ENCODE measurements around the gene OGN.

Gene OGN

DNA sequence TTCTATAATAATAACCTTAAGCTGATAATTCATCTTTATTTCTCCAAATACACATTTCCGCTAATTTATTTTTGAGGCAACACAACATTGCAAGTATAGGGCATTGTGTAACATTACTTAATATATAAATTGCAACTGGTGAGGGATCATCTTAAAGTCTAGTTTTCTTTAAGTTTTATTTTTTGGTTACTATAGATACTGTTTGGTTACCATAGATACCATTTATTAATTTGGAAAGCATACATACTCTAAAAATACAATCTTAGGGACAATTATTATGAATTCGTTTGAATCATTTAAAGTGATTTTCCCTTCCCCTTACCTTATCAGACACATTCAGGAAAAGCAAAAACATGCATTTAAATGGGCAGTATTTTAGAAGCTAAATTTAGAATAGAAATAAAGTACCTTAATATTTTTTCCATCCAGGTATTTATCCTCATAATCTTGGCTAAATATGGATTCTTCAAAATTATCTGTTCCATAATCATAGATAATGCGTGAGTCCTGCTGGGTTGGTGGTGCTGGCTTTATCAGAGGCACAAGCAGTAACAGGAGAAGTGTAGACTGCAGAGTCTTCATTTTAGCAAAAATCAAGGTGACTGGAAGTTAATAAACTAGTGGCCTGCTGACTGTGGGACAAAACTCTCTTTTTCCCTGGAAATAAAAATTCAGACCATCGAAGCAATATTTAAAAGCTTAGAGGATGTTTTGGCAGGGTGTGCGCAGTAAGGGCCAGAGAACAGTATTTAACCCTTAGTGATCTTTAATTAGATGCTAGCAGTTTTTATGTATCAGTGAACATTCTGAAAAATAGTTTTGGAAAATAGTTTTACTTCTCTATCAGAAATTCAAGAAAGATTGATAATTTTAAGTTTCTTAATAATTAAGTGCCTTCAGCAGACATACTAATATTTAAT lies 1.3 kb downstream of the OGN start:
- DNase-seq (ENCODE audit: low spot score): no peak

DNA sequence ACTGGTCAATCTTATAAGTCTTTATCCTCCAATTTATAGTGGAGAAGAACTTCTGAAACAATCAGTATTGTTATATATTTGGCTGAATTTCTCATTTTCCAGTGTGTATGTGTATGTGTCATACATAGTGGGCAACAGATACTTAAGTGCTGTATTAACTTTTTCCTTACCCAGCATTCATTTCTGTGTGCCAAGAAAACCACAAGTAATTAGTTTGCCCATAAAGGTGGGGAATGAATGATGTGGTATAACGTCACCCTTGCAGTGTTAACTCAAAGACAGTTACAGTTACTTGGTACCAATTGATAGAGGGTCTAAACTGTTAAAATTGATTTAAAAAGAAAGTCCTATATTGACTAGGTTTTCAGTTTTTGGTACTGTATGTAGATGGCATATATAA lies 2.0 kb downstream of the OGN start:
- DNase-seq (ENCODE audit: low spot score): no peak

DNA sequence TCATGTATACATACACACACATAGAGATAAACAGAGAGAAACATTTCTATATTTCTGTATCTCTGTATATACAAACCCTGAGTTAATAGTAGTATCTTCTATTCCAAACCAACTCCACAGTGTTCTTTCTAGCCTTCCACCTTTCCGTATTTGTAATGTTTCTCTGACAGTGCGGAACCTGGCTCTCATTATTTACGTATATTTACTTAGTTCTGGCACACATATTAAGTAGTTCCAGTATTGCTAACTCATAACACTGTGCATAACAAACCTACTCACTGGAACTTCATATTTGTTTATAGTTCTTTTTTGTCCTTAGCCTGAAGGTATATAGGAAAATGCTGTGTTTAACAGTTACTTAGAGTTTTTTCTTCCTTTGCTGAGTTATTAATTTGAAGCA lies 6.5 kb downstream of the OGN start:
- DNase-seq (ENCODE audit: low spot score): no peak

DNA sequence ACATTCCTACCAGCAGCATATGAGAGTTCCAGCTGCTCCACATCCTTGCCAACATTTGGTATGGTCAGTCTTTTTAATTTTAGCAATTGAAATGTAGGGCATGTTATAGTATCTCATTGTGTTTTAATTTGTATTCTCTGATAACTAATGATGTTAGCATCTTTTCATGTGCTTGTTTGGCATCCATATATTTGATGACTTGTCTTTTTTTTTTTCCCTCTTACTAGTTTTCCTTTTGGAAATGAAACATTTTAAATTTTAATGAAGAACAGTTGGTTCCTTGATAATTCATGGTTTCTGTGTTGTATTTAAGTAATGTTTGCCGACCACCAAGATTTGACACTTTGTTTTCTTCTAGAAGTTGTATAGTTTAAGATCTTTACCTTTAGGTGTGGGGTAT lies 8.8 kb downstream of the OGN start:
- no peak for DNase-seq (ENCODE audit: low spot score)

DNA sequence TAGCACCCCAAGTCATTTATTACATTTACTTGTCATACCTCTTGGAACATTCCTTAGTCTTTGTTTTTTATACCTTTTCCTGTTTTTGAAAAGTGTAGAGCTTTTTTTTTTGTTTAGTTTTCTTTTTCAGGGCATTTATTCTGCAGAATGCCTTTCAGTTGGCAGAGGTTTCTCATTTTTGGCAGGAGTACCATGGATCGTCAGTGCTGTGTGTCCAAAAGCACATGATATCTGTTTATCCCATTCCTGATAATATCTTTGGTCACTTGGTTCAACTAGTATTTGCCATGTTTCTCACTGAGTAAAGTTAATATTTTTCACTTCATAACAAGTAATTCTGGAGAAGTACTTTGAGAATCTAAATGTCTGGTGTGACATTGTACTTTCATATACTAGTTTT lies 10.7 kb downstream of the OGN start:
- DNase-seq (ENCODE audit: low spot score): no peak

DNA sequence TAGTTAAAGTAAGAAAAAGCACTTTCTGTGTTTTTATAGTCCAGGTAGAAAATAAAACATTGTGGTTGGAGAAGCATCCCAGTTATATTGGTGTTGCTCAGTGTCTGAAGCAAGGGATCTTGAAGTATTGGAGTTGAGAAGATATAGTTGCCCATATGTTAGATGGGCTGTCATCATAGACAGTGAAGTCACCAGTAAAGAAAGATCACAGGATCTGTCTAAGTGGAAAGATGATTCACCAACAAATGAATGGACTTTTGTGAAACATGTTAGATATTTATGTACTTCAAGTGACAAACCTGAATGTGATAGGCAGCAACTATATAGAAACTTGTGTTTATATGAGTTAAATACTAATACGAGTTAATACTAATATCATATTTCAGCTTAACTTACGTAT lies 11.7 kb downstream of the OGN start:
- DNase-seq (ENCODE audit: low spot score): no peak

DNA sequence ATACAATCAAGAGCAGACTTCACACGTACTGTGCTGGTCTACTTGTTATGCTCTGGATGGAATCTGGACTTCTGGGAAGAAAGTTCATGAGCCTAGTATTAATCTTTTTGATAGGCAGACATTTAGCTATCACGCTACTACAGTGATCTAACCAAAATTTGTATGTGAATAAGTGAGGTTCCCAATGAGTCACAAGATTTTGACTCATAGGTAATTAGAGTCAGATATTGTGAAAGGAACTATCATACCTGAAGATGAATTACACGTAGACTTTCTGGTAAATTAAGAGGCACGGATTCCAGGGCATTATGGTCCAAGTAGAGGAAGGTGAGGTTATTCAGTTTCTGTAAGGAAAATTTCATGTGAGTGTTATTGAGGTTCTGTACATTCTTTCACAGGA lies 18.4 kb downstream of the OGN start:
- DNase-seq (ENCODE audit: low spot score): no peak

DNA sequence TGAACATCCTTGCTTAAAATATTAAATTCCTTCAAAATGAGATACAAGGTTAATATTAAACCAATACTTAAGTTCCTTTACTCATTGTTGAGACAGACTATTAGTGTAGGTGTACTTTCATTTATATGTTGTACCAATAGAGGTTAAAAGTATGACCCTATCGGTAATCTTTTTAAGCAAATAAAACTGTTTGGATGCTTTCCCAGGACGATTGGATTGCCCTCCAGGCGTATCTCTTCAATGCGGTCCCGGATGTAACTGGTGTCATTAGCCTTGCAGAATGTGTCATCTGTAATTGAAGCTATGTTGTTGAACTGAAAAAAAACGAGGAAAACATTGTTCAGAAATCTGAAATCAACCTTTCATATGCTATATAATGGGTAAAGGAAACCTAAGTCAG lies 18.9 kb downstream of the OGN start:
- no peak for DNase-seq (ENCODE audit: low spot score)

DNA sequence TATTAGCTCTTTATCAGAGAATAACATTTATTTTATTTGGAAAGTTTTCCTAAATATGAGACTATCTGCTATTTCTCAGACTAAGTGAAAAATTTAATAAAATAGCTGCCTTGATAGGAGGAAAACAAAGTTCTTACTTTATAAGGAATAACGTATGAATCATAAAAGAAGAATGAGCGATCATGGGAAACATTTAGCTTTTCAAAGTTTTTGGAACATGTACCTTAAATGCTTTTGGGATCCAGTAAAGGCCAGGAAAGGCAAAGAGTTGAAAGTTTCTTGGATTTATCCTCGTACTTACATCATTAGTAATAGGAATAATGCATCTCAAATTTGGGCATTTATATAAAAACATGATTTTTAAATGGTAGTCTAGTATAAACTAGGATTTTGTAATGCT lies 19.4 kb downstream of the OGN start:
- no peak for DNase-seq (ENCODE audit: low spot score)

DNA sequence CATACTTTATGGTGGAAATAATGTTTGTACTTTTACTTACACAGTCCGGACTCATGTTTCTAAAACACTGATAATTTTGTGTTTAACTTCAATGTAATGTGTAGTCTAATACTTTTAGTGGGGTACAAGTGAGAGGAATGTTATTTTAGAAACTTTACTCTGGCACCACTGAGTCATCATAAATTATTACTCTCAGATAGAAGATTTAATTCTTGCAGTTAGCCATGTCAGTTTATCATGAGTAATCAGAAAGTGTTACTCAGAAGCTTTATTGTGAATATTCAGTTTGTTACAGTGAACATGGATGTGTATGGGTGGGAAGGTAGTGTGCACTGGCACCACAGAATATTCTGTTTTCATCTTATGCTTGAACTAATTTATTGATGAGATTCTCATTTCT lies 20.0 kb downstream of the OGN start:
- no peak for DNase-seq (ENCODE audit: low spot score)

DNA sequence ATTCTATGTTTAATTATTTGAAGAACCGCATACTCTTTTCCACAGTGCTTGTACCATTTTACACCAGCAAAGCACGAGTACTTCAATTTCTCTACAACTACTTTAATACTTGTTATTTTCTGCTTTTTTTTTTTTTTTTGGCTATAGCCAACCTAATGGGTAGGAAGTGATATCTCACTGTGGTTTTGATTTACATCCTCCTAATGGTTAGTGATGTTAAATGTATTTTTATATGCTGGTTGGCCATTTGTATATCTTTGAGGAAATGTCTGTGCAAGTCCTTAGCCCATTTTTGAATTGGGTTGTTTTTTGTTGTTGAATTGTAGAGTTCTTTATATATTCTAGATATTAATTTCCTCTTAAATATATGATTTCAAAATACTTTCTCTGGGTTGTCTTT lies 22.6 kb downstream of the OGN start:
- DNase-seq (ENCODE audit: low spot score): no peak

DNA sequence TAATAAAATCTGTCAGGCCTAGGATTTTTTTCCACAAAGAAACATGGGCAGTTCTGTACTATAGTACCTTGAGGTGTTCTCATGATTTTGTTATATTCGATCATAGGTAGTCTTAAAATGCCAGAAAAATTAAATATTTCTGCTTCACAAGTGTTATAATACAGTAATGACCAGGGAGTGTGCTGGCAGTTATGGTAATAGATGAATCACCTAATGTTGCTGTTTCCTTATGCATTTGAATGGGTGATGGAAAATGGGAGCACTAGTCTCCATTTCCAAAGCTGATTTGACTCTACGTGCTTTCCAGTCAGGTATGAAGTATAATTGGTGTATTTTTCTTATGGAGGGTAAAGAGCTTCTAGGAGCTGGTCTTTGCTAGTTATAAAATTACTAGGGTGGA lies 23.8 kb downstream of the OGN start:
- DNase-seq (ENCODE audit: low spot score): no peak

DNA sequence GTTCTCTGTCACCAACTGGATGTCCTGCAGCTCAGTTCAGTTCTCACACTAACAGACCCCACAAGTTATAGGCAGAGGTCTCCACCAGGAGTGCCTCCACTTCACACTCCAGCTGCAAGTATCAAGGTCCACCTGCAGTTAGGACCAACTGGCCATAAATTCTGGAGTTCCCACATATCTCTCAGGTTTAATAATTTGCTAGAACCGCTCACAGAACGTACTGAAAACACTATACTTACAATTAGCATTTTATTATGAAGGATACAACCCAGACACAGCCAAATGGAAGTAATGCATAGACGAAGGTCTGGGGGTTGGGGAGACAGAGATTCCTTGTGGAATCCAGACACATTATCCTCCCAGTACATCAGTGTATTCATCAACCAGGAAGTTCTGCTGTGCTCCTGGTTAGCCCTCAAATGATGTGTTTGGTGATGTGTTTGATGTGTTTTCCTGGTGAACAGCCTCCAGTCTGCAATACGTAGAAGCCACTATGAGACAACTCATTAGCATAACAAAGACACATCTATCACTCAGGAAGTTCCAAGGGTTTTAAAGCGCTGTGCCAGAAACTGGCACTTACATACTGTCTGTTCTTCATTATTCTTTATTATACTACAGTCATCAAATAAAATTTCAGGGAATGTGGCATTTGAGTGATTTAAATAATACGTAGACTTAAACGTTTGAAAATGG lies 25.4 kb downstream of the OGN start:
- DNase-seq (ENCODE audit: low spot score): no peak

DNA sequence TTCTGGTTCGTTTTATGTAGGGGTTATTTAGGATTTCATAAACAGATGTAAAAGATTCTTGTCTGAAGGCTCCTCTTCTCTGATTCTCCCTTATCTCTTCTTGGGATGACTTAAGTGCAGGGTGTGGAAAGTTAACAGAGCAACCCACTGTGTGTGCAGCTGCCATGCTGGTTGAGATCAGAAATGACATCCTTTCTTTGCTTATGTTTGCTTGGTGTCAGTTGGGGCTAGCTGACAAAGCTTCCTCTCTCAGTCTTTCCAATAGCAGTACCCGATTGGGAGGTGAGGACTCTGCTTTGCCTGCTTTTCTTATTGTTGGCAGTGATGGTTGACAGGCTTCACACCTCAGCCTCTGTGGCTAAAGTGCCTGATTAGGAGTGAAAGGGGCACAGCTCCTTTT lies 26.5 kb downstream of the OGN start:
- no peak for DNase-seq (ENCODE audit: low spot score)

DNA sequence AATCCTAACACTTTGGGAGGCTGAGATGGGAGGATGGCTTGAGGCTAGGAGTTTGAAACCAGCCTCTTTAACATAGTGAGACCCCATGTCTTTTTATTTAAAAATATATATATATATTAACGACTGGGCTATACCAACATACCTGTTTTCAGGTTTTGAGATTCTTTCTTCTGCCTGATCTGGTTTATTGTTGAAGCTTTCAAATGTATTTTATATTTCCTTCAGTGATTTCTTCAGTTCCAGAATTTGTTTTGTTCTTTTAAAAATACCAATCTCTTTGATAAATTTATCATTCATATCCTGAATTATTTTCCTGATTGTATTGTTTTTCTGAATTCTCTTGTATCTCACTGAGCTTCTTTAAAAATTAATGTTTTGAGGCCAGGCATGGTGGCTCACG lies 31.2 kb downstream of the OGN start:
- no peak for DNase-seq (ENCODE audit: low spot score)

DNA sequence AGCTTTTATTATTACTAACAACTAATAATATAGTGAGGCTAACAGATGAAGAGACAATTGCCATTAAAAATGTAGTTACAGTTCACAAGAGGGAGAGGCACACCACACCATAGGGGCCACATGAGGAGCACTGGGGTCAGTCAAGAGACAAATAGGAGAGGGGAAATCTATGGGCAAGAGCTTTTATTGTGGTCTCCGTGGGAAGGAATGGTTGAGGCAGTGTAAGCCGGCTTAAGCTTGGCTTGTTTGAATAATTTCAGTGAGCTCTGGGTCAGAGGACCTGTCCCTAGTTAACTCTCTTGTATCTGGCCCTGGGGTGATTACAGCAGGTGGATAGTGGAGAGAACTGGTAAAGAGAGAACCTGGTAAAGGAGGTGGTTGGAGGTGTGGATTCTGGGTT lies 35.3 kb downstream of the OGN start:
- no peak for DNase-seq (ENCODE audit: low spot score)

DNA sequence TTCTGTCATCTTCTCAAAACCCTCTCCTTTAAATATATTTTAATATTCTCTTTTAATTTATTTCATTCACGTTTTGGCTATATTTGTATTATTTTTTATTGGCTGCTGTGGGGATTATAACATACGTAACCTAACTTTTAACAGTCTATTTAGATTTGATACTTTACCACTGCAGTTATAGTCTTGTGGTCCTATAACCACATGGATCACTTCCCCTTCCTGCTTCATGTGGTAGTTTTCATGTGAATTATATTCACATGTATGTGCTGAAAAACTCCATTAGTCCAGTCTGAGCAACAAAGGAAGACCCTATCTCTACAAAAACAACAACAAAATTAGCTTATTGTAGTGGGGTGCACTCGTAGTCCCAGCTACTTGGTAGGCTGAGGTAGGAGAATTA lies 44.3 kb downstream of the OGN start:
- no peak for DNase-seq (ENCODE audit: low spot score)

DNA sequence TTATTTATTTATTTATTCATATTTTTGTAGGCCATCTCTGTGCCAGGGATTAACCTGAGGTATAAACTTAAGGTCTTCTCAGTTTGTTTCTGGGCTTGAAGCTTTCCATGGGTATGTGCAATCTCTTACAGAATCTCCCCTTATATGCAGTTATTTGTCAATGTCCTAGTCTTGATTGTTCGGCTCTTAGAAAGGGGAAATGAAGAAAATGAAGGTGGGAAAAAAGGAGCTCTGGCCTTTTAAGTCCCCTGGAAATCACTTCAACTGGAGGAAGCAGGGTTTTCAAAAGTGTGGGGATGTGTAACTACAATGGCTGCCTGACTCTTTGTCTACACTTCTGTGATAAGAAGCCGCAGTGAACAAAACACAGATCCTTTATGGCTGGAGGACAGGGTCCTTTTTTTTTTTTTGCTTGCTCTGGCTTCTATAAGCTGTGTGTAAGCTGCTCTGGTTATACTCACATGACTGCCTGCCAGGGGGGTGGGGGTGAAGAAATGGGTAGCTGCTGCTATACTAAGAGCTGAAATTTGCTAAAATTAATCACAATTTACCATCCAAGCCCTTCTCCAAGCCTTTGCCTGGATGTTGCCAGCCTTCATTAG lies 44.9 kb downstream of the OGN start:
- no peak for DNase-seq (ENCODE audit: low spot score)

DNA sequence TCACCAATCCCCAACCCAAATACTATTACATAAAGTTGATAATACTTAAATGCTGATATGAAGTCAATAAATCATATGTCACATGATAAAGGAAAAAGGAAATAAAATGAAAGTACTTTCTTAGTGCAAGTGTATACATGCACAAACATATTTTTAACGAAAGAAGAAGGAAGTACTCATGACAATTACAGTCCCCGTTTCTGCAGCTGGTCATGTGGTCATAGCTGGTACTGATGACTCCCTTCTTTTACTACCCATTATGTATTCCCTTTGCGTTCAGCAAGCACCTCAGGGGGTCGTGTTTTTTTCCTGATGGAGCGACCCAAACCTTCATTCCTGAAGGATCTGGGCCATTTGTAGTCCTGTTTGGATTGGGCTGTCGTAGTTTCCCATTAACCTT lies 51.3 kb downstream of the OGN start:
- DNase-seq (ENCODE audit: low spot score): no peak

DNA sequence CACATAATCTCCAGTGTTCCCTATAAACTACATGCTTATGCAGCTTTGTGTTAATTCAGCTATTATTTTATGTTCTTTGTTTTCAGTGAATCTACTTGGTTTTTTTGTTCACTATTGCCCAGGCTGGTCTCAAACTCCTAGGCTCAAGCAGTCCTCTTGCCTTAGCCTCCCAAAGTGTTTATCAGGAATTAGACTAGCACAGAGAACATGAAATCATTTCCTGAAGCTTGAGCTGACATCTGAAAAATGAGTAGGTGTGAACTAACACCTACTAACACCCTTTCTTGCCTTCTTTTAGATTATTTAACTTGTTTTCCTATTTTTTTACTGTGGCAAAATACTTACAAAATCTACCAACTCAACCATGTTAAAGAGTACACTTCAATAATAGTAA lies 53.6 kb downstream of the OGN start:
- no peak for DNase-seq (ENCODE audit: low spot score)

DNA sequence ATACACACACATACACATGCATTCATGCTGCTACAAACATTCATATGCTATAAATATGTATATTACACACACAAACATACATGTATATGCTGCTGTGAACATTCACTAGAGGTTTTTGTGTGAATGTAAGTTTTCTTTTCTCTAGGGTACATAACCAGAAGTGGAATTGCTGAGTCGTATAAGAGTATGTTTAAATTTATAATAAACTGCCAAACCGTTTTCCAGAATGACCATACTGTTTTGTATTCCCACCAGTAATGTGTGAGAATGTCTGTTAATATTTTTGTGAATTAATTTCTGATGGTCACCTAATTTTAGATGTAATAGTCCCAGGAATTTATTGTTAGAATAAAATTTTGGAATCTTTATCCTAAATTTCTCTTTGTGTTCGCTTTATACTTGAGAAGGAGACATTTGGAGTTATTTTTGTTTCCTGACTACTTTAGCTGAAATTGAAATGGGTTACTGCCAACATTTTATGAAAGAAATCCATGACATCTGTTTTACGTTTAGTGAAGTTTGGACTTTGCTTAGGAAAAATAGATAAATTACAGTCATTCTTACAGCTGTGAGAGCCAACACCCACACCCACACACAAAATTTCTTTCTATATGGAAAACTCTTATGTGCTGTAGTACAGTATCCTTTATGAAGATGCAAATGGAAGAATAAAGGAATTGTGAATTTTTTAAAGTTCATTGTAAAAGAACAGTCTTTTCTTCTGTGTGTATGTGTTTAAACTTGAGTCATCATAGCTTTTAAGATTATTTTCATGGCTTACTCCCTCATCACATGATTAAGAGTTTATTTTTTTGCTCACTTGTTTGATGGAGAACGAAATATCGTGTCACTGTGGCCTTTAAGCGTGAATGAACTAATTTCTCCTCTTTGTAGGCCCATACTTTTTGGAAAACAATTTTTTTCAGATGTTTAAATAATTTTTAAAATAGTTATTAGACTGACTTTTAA lies 54.3 kb downstream of the OGN start:
- DNase-seq (ENCODE audit: low spot score): no peak

DNA sequence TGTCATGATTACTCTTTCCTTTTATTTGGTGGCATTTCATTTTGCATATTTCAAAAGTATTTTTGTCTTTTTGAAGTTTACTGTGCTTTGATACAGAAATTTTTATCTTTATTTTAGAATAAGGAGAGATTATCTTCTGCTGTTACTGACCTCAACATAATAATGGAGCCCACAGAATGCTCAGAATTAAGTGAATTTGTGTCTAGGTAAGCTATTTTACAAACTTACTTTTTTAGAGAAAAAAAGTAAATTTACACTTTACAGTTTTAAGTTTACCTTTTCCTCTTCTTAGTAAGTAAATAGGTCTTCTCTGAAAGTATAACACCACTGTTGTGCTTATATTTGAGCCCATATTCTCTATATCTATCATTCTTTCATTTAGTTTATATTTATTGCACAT lies 58.8 kb downstream of the OGN start:
- no peak for DNase-seq (ENCODE audit: low spot score)

All from hematopoietic multipotent progenitor cell treated with erythropoietin and hydrocortisone succinate and interleukin-3 and kit ligand, for 15 days (in vitro differentiated cells).